Bone marrow (tissue), 2 donors: ENCODE data around the gene SART3.

ENCODE experiments used
- DNase-seq, 2 donors: peaks; one replicate each; lab custom pipeline; 2025; lab: John Stamatoyannopoulos, UW

SART3 gene, protein sequence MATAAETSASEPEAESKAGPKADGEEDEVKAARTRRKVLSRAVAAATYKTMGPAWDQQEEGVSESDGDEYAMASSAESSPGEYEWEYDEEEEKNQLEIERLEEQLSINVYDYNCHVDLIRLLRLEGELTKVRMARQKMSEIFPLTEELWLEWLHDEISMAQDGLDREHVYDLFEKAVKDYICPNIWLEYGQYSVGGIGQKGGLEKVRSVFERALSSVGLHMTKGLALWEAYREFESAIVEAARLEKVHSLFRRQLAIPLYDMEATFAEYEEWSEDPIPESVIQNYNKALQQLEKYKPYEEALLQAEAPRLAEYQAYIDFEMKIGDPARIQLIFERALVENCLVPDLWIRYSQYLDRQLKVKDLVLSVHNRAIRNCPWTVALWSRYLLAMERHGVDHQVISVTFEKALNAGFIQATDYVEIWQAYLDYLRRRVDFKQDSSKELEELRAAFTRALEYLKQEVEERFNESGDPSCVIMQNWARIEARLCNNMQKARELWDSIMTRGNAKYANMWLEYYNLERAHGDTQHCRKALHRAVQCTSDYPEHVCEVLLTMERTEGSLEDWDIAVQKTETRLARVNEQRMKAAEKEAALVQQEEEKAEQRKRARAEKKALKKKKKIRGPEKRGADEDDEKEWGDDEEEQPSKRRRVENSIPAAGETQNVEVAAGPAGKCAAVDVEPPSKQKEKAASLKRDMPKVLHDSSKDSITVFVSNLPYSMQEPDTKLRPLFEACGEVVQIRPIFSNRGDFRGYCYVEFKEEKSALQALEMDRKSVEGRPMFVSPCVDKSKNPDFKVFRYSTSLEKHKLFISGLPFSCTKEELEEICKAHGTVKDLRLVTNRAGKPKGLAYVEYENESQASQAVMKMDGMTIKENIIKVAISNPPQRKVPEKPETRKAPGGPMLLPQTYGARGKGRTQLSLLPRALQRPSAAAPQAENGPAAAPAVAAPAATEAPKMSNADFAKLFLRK

DNA sequence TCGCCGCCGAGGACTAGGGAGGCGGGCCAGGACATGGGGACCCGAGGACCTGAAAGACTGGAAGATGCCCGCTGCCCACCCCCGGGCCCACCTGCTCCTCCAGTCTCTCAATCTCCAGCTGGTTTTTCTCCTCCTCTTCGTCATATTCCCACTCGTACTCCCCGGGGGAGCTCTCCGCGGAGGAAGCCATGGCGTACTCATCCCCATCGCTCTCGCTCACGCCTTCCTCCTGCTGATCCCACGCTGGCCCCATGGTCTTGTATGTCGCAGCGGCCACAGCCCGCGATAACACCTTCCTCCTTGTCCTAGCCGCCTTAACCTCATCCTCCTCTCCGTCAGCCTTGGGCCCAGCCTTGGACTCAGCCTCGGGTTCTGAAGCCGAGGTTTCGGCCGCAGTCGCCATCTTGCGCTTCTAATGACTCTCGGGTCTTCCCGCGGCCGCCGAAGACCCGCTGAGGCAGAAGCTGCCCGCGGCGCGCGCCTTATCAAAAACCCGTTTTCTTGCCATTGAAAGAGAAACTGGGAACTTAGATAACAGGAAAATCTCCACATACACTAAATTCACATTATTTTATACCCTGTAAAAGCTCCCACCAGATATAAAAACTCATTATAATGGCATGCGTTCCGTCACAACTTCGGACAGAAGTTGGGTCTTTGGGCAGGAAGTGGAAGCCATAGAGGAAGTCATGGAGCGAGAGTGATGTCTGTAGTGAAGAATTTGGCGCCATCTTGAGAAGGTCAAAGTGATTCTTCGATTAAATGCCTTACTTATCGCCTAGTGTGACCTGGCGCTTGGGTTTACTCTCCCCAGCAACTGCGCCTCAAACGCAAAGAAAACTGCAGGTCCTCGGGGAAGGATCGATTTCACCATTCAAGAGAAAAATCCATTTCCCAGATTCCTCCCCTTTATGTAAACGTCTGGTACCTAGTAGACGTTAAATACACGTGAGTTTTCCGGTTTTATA lies at the start of gene SART3:
SART3 (minus strand) TSS at position 422 of the 968 bp plus-strand sequence; CDS start at position 403, 19 bp downstream.
- peak; percentile 67 to 94 for DNase-seq

DNA sequence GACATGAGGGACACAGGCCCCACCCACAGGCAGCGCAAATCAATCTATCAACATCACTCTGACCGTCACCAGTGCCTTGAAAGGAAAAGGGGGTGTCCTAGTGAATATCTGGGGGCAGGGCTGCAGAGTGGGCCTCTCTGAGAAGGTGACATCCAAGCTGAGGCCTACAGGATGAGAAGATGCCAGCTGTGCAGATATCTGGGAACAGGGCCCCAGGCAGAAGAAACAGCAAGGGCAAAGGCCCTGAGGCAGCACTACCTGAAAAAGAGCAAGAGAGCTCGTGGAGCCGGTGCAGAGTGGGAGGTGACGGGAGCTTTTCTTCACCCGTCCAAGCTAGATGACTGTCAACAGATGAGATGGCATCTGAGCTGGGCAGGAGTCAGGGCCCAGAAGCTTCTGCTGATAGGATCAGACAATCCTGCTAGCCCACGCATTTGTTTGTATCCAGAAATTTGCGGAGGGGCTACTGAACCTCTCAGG lies 49.4 kb upstream of the SART3 start:
- no peak for DNase-seq

DNA sequence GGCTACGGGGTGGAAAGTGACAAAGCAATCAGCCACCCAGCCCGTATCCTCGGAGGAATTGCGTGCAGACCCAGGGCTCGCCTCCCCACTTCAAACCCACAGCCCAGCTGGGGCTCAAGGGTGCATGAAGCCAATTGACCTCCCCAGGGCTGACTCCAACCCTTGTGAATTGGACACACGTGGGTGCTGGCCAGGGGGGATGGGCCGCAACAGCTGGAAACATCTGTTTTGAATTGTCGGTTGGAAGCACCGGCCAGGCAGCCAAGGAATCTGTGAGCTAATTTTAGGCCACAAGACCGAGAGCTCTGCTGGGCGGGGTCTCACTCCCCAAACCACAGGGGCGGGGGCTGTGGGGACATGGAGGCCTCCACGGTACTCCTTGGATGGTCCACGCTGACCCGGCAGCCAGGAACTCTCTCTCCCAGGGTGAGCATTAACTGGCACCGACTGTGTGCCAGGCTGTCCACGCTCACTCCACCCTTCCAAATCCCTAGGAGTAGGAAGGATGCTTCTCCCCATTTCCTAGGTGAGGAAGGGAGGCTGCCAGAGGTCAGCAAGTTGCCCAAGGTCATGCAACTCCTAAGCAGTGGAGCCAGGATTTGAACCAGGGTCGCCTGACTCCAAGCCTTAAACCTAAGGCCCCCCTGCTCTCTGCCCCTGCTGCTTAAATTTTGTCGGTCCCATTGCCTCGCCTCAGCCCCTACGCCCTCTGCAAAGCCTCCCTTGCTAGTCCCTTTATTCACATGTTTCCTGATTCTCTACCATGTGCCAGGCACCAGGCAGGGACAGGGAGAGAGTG lies 48.8 kb upstream of the SART3 start:
- DNase-seq: no peak

DNA sequence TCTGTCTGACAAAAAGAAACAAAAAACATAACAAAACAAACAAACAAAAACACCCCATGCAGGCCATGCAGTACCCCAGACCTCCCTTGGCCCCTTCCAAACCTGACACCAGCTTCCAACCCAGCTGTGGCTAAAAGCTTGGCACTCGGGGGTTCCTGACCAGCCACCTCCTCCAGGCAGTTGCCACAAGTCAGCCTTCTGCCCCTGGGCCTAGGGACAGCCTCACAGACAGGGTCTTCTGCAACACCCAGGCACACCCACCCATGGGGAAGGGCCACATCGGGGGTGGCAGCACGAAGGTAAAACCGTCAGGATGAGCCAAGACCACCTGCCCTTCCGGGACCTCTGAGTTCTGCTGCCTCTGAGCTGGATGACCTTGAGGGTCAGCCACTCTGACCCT lies 47.6 kb upstream of the SART3 start:
- DNase-seq: no peak

DNA sequence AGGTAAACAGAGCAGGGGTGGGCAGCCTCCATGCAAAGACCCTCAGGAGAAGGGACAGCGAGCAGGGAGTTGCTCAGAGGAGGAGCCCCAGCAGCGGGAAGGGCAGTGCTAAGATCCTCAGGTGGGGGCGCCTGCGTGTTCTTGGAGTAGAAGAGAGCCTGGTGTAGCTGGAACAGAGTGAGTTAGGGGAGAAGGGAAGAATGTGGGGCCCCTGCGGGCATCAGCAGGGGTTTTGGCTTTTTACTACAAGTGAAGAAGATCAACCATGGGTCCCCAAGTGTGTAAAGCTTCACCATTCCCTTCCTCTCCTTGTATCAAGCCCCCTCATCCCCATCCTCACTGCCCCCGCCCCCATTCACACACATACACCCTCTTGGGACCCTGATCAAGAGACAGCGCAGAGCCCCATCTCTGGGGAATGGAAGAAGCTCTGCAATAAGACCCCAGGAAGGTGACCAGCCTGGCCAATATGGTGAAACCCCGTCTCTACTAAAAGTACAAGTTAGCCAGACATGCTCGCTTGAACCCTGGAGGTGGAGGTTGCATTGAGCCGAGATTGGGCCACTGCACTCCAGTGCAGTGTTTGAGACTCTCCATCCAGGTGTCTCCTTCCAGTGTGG lies 47.1 kb upstream of the SART3 start:
- no peak for DNase-seq

DNA sequence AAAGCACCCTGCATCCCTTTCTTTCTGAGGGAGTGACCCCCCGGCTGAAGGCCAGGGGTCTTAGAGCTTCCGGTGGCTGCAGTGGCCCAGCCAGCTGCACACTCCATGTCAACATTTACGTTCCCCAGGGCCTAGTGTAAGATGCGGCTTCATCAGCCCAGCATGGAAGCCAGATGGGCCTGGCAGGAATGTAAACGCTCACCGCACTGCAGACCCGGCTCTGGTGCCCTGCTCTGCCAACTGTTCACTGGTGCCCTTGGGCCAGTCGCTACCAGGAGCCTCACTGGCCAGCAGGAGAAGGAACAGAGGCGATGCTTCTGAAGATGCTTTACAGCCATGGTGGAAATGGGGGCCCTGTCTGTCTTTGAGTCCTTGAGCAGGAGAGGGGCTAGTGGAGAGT lies 45.5 kb upstream of the SART3 start:
- no peak for DNase-seq

DNA sequence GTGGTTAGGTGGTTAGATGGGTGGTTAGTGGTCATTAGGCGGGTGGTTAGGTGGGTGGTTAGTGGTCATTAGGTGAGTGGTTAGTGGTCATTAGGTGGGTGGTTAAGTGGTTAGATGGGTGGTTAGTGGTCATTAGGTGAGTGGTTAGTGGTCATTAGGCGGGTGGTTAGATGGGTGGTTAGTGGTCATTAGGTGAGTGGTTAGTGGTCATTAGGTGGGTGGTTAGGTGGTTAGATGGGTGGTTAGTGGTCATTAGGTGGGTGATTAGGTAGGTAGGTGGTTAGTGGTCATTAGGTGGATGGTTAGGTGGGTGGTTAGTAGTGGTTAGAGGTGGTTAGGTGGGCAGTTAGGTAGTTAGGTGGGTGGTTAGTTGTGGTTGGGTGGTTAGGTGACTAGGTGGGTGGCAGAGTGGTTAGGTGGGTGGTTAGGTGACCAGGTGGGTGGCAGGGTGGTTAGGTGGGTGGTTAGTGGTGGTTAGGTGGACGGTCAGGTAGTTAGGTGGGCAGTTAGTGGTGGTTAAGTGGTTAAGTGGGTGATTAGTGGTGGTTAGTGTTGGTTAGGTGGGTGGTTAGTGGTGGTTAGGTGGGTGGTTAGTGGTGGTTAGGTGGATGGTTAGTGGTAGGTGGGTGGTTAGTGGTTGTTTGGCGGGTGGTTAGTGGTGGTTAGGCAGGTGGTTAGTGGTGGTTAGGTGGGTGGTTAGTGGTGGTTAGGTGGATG lies 44.9 kb upstream of the SART3 start:
- no peak for DNase-seq

DNA sequence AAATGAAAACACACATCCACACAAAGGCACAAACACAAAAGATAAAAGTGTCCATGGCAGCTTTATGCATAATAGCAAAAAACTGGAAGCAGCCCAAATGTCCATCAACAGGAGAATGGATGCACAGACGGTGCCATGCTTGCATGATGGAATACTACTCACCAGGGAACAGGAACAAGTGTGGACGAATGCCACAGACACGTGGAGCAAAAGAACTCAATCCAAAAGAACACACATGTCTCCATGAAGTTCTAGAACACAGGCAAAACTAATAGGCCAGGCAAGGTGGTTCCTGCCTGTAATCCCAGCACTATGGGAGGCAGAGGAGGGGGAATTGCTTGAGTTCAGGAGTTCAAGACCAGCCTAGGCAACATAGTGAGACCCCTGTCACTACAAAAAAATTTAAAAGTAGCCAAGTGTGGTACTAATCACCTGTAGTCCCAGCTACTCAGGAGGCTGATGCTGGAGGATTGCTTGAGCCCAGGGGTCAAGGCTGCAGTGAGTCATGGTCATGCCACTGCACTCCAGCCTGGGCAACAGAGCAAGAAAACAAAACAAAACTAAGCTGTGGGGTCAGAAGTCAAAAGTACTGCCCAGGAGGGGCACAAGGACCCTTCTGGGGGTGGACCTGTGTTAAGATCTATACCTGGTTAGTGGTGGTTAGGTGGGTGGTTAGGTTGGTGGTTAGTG lies 44.2 kb upstream of the SART3 start:
- DNase-seq: no peak

DNA sequence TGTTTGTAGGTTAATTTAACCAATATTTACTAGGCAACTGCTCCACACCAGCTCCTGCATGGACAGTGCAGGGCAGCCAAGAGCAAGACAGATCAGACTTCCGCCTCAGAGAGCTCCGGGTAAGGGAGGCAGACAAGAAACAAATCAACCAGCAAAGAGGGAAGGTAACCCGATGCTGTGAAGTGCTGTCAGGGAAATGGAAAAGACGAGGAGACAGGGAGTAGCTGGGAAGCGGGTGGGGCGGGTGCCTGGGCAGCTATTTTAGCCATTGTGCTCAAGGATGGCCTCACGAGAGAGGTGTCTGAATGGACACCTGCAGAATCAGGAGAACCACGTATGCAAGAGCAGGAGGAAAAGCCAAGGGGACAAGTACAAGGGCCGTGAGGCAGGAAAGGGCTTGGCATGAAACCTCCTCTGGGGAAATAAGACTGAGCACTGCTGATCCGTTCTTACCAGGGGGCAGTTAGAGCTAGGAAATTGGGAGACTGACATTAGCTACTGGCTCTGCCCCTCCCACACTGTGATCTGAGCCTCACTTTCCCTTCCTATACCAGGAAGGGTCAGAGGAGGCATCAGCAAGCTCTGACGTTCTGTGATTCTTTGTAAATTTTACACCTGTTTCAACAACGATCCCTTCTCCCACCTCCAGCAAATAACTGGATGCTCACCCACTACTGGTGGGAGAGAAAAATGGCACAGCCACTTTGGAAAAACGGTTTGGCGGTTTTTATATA lies 43.4 kb upstream of the SART3 start:
- no peak for DNase-seq

DNA sequence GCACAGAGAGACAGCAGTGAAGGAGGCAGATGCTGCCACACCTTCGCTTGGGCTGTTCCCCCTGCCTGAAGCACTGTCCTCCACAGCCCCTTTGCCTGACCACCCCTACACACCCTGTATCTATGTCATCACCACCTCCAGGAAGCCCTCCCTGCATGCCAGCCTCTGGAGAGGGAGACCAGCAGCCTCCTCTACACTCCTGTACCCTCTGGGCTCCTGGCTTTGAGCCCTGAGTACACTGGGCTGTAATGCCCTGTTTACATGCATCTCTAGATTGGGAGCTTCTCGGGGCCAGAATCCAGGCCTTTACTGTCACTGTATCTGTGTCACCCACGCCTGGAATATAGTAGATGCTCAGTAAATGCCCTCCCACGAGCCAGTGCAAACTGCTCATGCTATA lies 42.8 kb upstream of the SART3 start:
- no peak for DNase-seq

DNA sequence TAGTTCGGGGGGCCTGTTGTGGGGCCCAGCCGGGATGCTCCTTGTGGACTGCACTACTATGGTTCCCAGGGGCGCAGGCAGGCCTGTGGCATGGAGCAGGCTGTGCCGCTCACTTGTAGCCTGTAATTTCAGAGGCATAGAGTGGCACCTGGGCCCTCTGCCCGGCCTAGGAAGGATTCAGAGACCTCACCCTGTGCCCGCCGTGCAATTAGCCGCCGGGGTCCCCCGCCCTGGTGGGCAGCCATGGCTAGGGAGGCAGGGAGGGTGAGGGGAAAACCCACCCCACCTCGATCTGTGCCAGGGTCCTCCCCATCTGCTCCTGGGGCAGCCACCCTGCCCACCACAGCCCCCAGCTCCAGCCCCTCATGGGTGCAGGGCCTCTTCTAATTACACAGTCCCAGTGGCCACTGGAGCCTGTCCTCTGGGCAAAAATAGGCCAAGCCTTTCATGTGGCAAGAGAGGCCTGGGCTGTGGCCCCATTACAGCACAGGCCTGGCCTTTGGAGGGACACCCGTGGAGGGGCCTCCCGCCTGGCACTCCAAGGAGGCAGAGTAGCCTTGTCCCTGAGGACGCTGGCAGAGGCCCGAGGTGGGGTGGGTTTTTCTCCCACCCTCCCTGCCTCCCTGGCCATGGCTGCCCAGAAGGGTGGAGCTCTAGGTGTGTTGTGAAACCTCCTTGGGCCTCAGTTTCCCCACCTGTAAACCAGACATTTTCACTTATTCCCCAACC lies 42.2 kb upstream of the SART3 start:
- no peak for DNase-seq

DNA sequence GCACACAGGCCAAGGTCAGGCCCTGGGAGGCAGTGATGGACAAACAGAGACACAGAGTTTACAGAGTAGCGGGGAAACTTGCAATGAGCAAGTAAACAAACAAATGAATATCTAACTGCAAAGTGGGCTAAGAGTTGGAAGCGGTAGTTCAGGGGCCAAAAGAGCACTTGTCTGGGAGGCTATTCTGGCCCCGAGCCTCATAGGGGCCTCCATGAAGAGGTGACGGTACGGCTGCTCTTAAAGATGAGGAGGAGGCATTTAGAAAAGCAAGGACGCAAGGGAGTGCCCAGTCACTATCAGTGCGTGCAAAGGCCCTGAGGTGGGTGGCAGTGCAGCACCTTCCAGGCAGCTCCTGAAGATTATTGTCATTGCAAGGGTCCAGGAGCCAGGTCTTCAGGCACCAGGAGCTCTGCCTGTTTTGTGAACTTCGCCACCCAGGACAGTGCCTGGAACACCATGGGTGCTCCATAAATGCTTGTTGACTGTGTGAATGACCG lies 41.3 kb upstream of the SART3 start:
- DNase-seq: no peak

DNA sequence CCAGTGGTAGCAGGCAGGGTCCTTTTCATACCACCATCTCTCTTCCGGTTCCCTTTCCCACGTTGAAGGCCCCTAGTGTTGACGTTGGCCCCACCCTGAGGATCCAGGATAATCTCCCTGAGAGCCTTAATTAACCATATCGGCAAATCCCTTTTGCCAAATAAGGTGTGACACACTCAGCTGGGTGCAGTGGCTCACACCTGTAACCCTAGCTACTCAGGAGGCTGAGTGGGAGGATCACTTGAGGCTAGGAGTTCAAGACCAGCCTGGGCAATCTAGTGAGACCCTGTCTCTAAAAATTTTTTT lies 39.7 kb upstream of the SART3 start:
- no peak for DNase-seq

DNA sequence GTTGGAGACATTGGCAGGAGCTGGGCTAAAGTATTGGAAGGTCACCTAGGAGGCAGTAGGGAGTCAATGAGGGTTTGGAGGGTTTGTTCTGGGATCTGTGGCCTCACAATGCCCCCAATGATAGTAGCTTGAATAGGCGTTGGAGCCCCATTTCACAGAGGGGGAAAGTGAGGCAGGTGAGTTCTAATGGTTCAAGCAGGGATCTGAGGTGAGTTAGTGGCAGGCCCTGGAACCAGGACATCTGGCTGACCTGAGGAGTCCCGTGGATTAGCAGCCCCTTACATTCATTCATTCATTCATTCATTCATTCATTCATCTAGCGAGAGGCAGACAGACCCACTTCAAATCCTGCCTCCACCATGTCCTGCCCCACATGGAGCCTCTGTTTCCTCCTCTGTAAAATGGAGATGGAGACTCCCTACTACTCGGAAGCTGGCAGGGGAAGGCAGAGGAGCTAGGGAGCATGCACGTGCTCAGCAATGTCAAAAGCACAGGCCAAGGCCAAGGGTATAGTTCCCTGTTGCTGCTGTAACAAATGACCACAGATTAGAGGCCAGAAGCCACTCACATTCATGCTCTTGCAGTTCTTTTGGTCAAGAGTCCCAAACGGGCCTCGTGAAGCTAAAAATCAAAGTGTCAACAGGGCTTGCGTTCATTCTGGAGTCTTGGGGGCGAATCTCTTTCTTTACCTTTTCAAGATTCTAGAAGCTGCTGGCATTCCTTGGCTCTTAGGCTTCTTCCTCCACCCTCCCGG lies 39.2 kb upstream of the SART3 start:
- DNase-seq: no peak

DNA sequence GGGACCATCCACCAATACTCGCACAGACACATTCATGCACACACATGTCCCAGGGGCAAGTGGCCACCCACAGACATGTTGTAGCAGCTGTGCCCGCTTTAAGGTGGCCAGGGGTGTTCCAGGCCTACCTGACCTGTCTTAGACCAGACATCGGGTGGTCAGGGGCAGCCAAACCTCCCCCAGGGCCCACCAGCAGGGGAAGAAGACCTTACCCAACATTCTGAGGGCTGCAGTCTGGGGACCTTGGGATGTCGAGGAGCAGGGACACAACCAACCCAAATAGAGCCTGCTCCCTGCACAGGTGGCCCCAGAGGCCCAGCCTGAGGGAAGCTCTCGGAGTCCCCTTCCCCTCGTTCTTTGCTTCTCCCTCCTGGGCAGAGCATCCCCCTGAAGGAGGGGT lies 38.6 kb upstream of the SART3 start:
- DNase-seq: no peak

DNA sequence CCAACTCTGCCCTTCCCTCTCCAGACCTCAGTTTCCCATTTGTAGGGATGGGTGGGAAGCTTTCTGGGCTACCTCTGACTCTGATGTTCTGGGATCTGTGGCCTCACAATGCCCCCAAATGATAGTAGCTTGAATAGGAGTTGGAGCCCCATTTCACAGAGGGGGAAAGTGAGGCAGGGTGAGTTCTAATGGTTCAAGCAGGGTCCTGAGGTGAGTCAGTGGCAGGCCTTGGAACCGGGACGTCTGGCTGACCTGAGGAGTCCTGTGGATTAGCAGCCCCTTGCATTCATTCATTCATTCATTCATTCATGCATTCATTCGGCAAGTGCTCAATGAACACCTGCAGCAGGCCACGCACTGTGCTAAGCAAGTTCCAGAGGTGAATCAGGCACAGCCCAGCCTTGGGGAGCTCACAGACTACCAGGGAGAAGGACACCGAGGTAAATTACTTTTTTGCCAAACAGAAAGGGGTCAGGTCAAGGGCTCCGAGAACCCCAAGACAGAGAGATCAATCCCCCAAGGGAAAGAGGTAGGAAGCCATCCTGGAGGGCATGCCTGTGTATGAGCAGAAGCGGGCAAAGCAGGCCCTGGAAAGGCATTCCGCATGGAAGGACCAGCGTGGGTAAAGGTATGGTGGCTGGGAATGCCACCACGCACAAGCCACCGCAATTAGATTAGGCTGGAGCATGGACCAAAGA lies 37.7 kb upstream of the SART3 start:
- DNase-seq: no peak
